Sigmoid colon (tissue), 7 donors: ENCODE measurements around the gene FBXO44. TPM values are rescaled to one million over a fixed set of nuclear protein-coding genes. Genes with fewer than 3 reads are reported as not detected.

Source experiments
- DNase-seq: peaks from one replicate; pipeline ENCODE4 v3.0.0-alpha.2; 2019
- H3K27ac ChIP-seq, 4 donors: fragments of 200-600 bp; sonication (generic); one replicate each; pipeline ENCODE4 v1.5.1; 2016 to 2019; ENCODE audit warnings: mild to moderate bottlenecking in 1 of 4
- H3K27me3 ChIP-seq, 3 donors: fragments of 200-600 bp; sonication (generic); one replicate each; pipeline ENCODE4 v1.5.1; 2019; ENCODE audit warnings: mild to moderate bottlenecking in 1 of 3
- H3K36me3 ChIP-seq, 4 donors: fragments of 200-600 bp; sonication (generic); one replicate each; pipeline ENCODE4 v1.5.1; 2016 to 2019
- H3K4me1 ChIP-seq, 4 donors: fragments of 200-600 bp; sonication (generic); one replicate each; pipeline ENCODE4 v1.5.1; 2017 to 2019
- H3K4me3 ChIP-seq, 4 donors: fragments of 200-600 bp; sonication (generic); one replicate each; pipeline ENCODE4 v1.5.1; 2017 to 2019; ENCODE audit warnings: mild to moderate bottlenecking in 2 of 4, moderate library complexity in 1 of 4
- H3K9me3 ChIP-seq, 4 donors: fragments of 200-600 bp in 3 of 4; sonication (generic) in 3 of 4; one replicate each; pipeline versions ENCODE4 v1.5.1 to v1.6.1; 2013 to 2019
- EP300 ChIP-seq, 4 donors: sonication (generic); formaldehyde crosslinking; IDR thresholded peaks; one replicate each; pipeline ENCODE4 v1.6.1; 2017; ENCODE audit warnings: antibody characterized with exemption in 4 of 4
- POLR2A ChIP-seq, 2 donors: fragments of 450-650 bp; IDR thresholded peaks; one replicate each; pipeline ENCODE4 v1.6.1; 2016; ENCODE audit warnings: antibody characterized with exemption in 2 of 2, mild to moderate bottlenecking in 2 of 2, moderate library complexity in 2 of 2
- POLR2AphosphoS5 ChIP-seq, 4 donors: sonication (generic); formaldehyde crosslinking; IDR thresholded peaks; one replicate each; pipeline ENCODE4 v1.6.1; 2017; ENCODE audit warnings: antibody characterized with exemption in 4 of 4
- WGBS, 2 donors: extraction: QIAGEN DNeasy Blood & Tissue Kit; methylation state at CpG; one replicate each; pipeline ENCODE4 v1.1.7; 2013; 5-methylcytosine and 5-hydroxymethylcytosine counted together
- intact Hi-C: fragments of 100-400 bp; cut with DNase I; formaldehyde crosslinking; loops from one replicate; pipeline ENCODE4 v1.15.1; 2023
- polyA plus RNA-seq, 3 donors: library from polyadenylated mRNA; stranded (reverse); fragments of 200-250 nt; gene quantifications; one replicate each; pipeline ENCODE4 v1.2.3, GENCODE V29; 2013
- total RNA-seq, 4 donors: library from RNA; depleted of rRNA; stranded (reverse); fragments of >200 nt; gene quantifications; one replicate each; pipeline ENCODE4 v1.1.0, GENCODE V29; 2016
- TF ChIP-seq, protein P1 (sequence below), 4 experiments: fragments of 450-650 bp in 3 of 4; fragments of 200-600 bp in 1 of 4; IDR thresholded peaks; one replicate each; pipeline ENCODE4 v1.5.1; 2016 to 2019; ENCODE audit warnings: antibody characterized with exemption in 4 of 4, mild to moderate bottlenecking in 3 of 4, moderate library complexity in 2 of 4
- donor health status: healthy with polysubstance abuse.
- donor health status: Bipolar disorder and iron deficiency.
- donor health status: healthy.

The FBXO44 gene
- total and polyA plus RNA-seq, 7 donors, result 1.6 to 27.3 (median 14.2) TPM

DNA sequence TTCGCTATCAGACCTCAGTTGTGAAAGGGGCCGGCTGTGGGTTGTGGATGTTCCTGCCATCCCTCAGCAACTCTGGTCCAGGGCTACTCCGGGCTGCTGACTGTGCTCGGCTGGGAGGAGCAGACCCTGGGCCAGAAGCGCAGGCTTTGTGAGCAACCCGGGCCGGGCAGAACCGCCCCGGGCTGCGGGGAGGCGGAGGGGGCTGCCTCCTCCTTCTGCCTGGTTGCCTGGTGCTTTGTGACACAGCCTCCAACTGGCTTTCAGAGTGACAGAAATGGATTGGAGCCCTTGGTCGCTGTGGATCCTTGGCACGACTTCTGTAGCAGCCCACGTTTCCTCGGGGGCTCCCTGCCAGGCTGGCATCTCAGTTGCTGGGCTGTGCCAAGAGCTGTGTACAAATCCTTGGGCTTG lies 46.9 kb downstream of the FBXO44 start:
- peaks cover 0 to 11% (median 8%) of the 10 kb centered on the region in 4 donors for H3K4me1 ChIP-seq
- H3K4me3 ChIP-seq, result no peak overlapping the region
- no peak for TF ChIP-seq EP300 (IDR thresholded peaks at IDR 0.05)
- no peak for TF ChIP-seq POLR2A (IDR thresholded peaks at IDR 0.05)
- TF ChIP-seq POLR2AphosphoS5 (IDR thresholded peaks at IDR 0.05), result no peak
- TF ChIP-seq, protein P1, sequence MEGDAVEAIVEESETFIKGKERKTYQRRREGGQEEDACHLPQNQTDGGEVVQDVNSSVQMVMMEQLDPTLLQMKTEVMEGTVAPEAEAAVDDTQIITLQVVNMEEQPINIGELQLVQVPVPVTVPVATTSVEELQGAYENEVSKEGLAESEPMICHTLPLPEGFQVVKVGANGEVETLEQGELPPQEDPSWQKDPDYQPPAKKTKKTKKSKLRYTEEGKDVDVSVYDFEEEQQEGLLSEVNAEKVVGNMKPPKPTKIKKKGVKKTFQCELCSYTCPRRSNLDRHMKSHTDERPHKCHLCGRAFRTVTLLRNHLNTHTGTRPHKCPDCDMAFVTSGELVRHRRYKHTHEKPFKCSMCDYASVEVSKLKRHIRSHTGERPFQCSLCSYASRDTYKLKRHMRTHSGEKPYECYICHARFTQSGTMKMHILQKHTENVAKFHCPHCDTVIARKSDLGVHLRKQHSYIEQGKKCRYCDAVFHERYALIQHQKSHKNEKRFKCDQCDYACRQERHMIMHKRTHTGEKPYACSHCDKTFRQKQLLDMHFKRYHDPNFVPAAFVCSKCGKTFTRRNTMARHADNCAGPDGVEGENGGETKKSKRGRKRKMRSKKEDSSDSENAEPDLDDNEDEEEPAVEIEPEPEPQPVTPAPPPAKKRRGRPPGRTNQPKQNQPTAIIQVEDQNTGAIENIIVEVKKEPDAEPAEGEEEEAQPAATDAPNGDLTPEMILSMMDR (IDR thresholded peaks at IDR 0.05), result no peak
- no peak for DNase-seq
- H3K27ac ChIP-seq, result no peak overlapping the region
- 55 to 56% methylated on average over 15 of the region's 15 CpGs for WGBS, 2 donors
- H3K36me3 ChIP-seq, result no peaks in the 10 kb centered on the region
- H3K9me3 ChIP-seq, result no peaks in the 10 kb centered on the region
- peaks cover 0 to 86% (median 14%) of the 10 kb centered on the region in 3 donors for H3K27me3 ChIP-seq
- intact Hi-C loops, result loop anchor here (5.0 kb wide), 1 partner anchor 299 kb away; no protein-coding TSS in a partner anchor

- 75 to 86% methylated on average over 15 of the region's 15 CpGs for WGBS, 2 donors
Observed at GRCh38 chr1:11701981-11702803, 47.5 kb downstream of the FBXO44 start.

GRCh38 chr1:11703357-11704193 lies 48.9 kb downstream of the FBXO44 start:
- Histone ChIP-seq H3K9me3 (no peaks in the 10 kb centered on the region), H3K27me3 (peaks cover 0 to 70% (median 14%) of the 10 kb centered on the region in 3 donors), H3K27ac (no peak overlapping the region), H3K36me3 (no peaks in the 10 kb centered on the region), H3K4me3 (no peak overlapping the region), H3K4me1 (peaks cover 0 to 11% (median 8%) of the 10 kb centered on the region in 4 donors)
- no peak for TF ChIP-seq EP300 (IDR thresholded peaks at IDR 0.05)
- intact Hi-C loops, result loop anchor here (5.0 kb wide), 1 partner anchor 301 kb away; no protein-coding TSS in a partner anchor
- DNase-seq, result no peak
- WGBS, 2 donors, result 49 to 70% methylated on average over 8 of the region's 8 CpGs

More at GRCh38 chr1:11701981-11702803, 47.5 kb downstream of the FBXO44 start:
- intact Hi-C loops, result loop anchor here (5.0 kb wide), 1 partner anchor 300 kb away; no protein-coding TSS in a partner anchor
- DNase-seq, result no peak
- Histone ChIP-seq H3K27me3 (peaks cover 0 to 82% (median 14%) of the 10 kb centered on the region in 3 donors), H3K4me3 (no peak overlapping the region), H3K27ac (no peak overlapping the region), H3K4me1 (peaks cover 0 to 11% (median 8%) of the 10 kb centered on the region in 4 donors), H3K36me3 (no peaks in the 10 kb centered on the region), H3K9me3 (no peaks in the 10 kb centered on the region)
- no peak for TF ChIP-seq POLR2A (IDR thresholded peaks at IDR 0.05)
- TF ChIP-seq, protein P1 (IDR thresholded peaks at IDR 0.05), result no peak
- no peak for TF ChIP-seq EP300 (IDR thresholded peaks at IDR 0.05)
- no peak for TF ChIP-seq POLR2AphosphoS5 (IDR thresholded peaks at IDR 0.05)

- no peak for DNase-seq
- 58 to 66% methylated on average over 11 of the region's 11 CpGs for WGBS, 2 donors
- intact Hi-C loops, result loop anchor here (5.0 kb wide), 1 partner anchor 302 kb away; no protein-coding TSS in a partner anchor
- Histone ChIP-seq H3K27me3 (peaks cover 0 to 64% (median 14%) of the 10 kb centered on the region in 3 donors), H3K4me1 (peaks cover 0 to 11% (median 8%) of the 10 kb centered on the region in 4 donors), H3K9me3 (no peaks in the 10 kb centered on the region), H3K27ac (no peak overlapping the region), H3K4me3 (no peak overlapping the region), H3K36me3 (no peaks in the 10 kb centered on the region)
- no peak for TF ChIP-seq EP300 (IDR thresholded peaks at IDR 0.05)
- TF ChIP-seq, protein P1 (IDR thresholded peaks at IDR 0.05), result no peak
- no peak for TF ChIP-seq POLR2AphosphoS5 (IDR thresholded peaks at IDR 0.05)
- TF ChIP-seq POLR2A (IDR thresholded peaks at IDR 0.05), result no peak
Observed at GRCh38 chr1:11704194-11704529, 49.5 kb downstream of the FBXO44 start.
